ENCODE data around the gene KANK2. TPM values are rescaled to one million over a fixed set of nuclear protein-coding genes. Genes with fewer than 3 reads are reported as not detected.
"Not testable (repeated sequence)": the region's sequence is repeated elsewhere in the genome, so short reads cannot be mapped to it uniquely, and the experiment has no call there.

KANK2 gene
- total RNA-seq, 1 experiment from 2014 or later: 85.8 TPM

DNA sequence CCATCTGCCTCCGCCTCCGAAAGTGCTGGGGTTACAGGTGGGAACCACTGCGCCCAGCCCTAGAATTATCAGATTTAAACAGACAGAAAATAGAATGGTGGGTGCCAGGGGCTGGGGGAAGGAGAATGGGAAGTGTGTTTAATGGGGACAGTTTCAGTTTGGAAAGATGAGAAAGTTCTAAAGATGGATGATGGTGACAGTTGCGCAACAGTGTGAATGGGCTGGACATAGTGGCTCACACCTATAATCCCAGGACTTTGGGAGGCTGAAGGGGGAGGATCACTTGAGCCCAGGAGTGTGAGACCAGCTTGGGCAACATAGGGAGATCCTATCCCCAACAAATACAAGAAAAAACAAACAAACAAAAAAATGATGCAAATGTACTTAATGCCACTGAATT lies 15.9 kb downstream of the KANK2 start:
- H3K27me3 ChIP-seq (replicated peaks; ENCODE audit: insufficient read depth, low read depth, low read length, poor library complexity): no peaks in the 10 kb centered on the region
- H3K27ac ChIP-seq (ENCODE audit: low read depth, low read length, poor library complexity, severe bottlenecking): no peak overlapping the region
- peaks cover 29% of the 10 kb centered on the region for H3K36me3 ChIP-seq (ENCODE audit: insufficient read depth, low read length, poor library complexity, severe bottlenecking)
- H3K4me1 ChIP-seq (ENCODE audit: insufficient read depth, low read length, poor library complexity, severe bottlenecking): no peaks in the 10 kb centered on the region
- peaks cover 5% of the 10 kb centered on the region for H3K9me3 ChIP-seq (ENCODE audit: low read depth, low read length, poor library complexity, severe bottlenecking)
- no peak for TF ChIP-seq EZH2 (IDR thresholded peaks at IDR 0.05; ENCODE audit: borderline replicate concordance, low read depth, low read length, poor library complexity, severe bottlenecking)
- no peak for TF ChIP-seq CTCF (conservative IDR thresholded peaks at IDR 0.05; ENCODE audit: low read depth, low read length)
- no peak overlapping the region for H3K4me3 ChIP-seq (ENCODE audit: low read depth, low read length, poor library complexity, severe bottlenecking)
- ChIA-PET POLR2A (ENCODE audit: low non-redundant PET) (no interaction called here), CTCF (no interaction called here)
- DNase-seq (ENCODE audit: low spot score): no peak
- intact Hi-C loops (cut with micrococcal nuclease; ENCODE audit: unreplicated experiment): no loop called here
- BruUV-seq (replicated peaks): no TSS peak

GRCh38 chr19:11180975-11181374 lies 16.4 kb downstream of the KANK2 start:
- H3K4me3 ChIP-seq (ENCODE audit: low read depth, low read length, poor library complexity, severe bottlenecking); POLR2A ChIA-PET (ENCODE audit: low non-redundant PET); H3K27ac ChIP-seq (ENCODE audit: low read depth, low read length, poor library complexity, severe bottlenecking); H3K9me3 ChIP-seq (ENCODE audit: low read depth, low read length, poor library complexity, severe bottlenecking); intact Hi-C loops (cut with micrococcal nuclease; ENCODE audit: unreplicated experiment); BruUV-seq (replicated peaks); H3K4me1 ChIP-seq (ENCODE audit: insufficient read depth, low read length, poor library complexity, severe bottlenecking); DNase-seq (ENCODE audit: low spot score); H3K27me3 ChIP-seq (replicated peaks; ENCODE audit: insufficient read depth, low read depth, low read length, poor library complexity): not testable (repeated sequence)
- H3K36me3 ChIP-seq (ENCODE audit: insufficient read depth, low read length, poor library complexity, severe bottlenecking): peaks cover 35% of the 10 kb centered on the region
- CTCF ChIA-PET: interaction anchor here (0.6 kb wide), 1 partner anchor 482 kb away, joined by 5 read pairs; no protein-coding TSS in a partner anchor

DNA sequence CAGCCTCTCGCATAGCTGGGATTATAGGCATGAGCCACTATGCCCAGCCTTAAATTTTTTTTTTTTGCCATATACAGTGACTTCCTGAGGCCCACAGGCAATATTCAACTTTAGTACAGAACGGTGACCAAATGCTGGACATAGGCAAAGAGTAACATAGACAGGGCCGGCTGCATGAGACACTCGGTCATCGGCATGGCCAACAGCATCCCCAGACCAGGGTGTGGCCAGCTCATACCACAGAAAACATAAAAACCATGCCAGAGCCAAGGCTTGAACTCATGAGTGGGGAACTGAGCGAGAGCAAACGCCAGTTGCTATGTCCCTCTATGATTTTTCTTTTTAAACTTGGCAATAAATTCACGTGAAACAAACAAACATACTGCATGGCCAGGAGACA lies 17.0 kb downstream of the KANK2 start:
- POLR2A ChIA-PET (ENCODE audit: low non-redundant PET): no interaction called here
- no peak overlapping the region for H3K27ac ChIP-seq (ENCODE audit: low read depth, low read length, poor library complexity, severe bottlenecking)
- no TSS peak for BruUV-seq (replicated peaks)
- no peak for TF ChIP-seq CTCF (conservative IDR thresholded peaks at IDR 0.05; ENCODE audit: low read depth, low read length)
- no peak for TF ChIP-seq EZH2 (IDR thresholded peaks at IDR 0.05; ENCODE audit: borderline replicate concordance, low read depth, low read length, poor library complexity, severe bottlenecking)
- H3K4me3 ChIP-seq (ENCODE audit: low read depth, low read length, poor library complexity, severe bottlenecking): no peak overlapping the region
- no peaks in the 10 kb centered on the region for H3K27me3 ChIP-seq (replicated peaks; ENCODE audit: insufficient read depth, low read depth, low read length, poor library complexity)
- CTCF ChIA-PET: interaction anchor here (0.6 kb wide), 1 partner anchor 481 kb away, joined by 5 read pairs; no protein-coding TSS in a partner anchor
- H3K36me3 ChIP-seq (ENCODE audit: insufficient read depth, low read length, poor library complexity, severe bottlenecking): peaks cover 36% of the 10 kb centered on the region
- no peak for DNase-seq (ENCODE audit: low spot score)
- peaks cover 5% of the 10 kb centered on the region for H3K9me3 ChIP-seq (ENCODE audit: low read depth, low read length, poor library complexity, severe bottlenecking)
- intact Hi-C loops (cut with micrococcal nuclease; ENCODE audit: unreplicated experiment): no loop called here
- no peaks in the 10 kb centered on the region for H3K4me1 ChIP-seq (ENCODE audit: insufficient read depth, low read length, poor library complexity, severe bottlenecking)

- H3K4me3 ChIP-seq (ENCODE audit: low read depth, low read length, poor library complexity, severe bottlenecking): no peak overlapping the region
- peaks cover 36% of the 10 kb centered on the region for H3K36me3 ChIP-seq (ENCODE audit: insufficient read depth, low read length, poor library complexity, severe bottlenecking)
- no peaks in the 10 kb centered on the region for H3K27me3 ChIP-seq (replicated peaks; ENCODE audit: insufficient read depth, low read depth, low read length, poor library complexity)
- H3K4me1 ChIP-seq (ENCODE audit: insufficient read depth, low read length, poor library complexity, severe bottlenecking): no peaks in the 10 kb centered on the region
- POLR2A ChIA-PET (ENCODE audit: low non-redundant PET): interaction anchor here (0.6 kb wide), 1 partner anchor 1309 kb away, joined by 3 read pairs; no protein-coding TSS in a partner anchor
- TF ChIP-seq EZH2 (IDR thresholded peaks at IDR 0.05; ENCODE audit: borderline replicate concordance, low read depth, low read length, poor library complexity, severe bottlenecking) (no peak), CTCF (conservative IDR thresholded peaks at IDR 0.05; ENCODE audit: low read depth, low read length) (no peak)
- peaks cover 5% of the 10 kb centered on the region for H3K9me3 ChIP-seq (ENCODE audit: low read depth, low read length, poor library complexity, severe bottlenecking)
- intact Hi-C loops (cut with micrococcal nuclease; ENCODE audit: unreplicated experiment): no loop called here
- no peak for DNase-seq (ENCODE audit: low spot score)
- BruUV-seq (replicated peaks): no TSS peak
- CTCF ChIA-PET: no interaction called here
- no peak overlapping the region for H3K27ac ChIP-seq (ENCODE audit: low read depth, low read length, poor library complexity, severe bottlenecking)
Observed at GRCh38 chr19:11179716-11180297, 17.5 kb downstream of the KANK2 start.

GRCh38 chr19:11179145-11179465 lies 18.2 kb downstream of the KANK2 start:
- H3K4me3 ChIP-seq (ENCODE audit: low read depth, low read length, poor library complexity, severe bottlenecking); H3K27me3 ChIP-seq (replicated peaks; ENCODE audit: insufficient read depth, low read depth, low read length, poor library complexity); CTCF ChIA-PET; BruUV-seq (replicated peaks); H3K9me3 ChIP-seq (ENCODE audit: low read depth, low read length, poor library complexity, severe bottlenecking); H3K27ac ChIP-seq (ENCODE audit: low read depth, low read length, poor library complexity, severe bottlenecking); intact Hi-C loops (cut with micrococcal nuclease; ENCODE audit: unreplicated experiment); H3K4me1 ChIP-seq (ENCODE audit: insufficient read depth, low read length, poor library complexity, severe bottlenecking); POLR2A ChIA-PET (ENCODE audit: low non-redundant PET); DNase-seq (ENCODE audit: low spot score): not testable (repeated sequence)
- H3K36me3 ChIP-seq (ENCODE audit: insufficient read depth, low read length, poor library complexity, severe bottlenecking): peaks cover 37% of the 10 kb centered on the region

Data from A673 (cell line).